Stimulated activated CD8-positive, alpha-beta memory T cell treated with anti-CD3 and anti-CD28 coated beads, Interleukin-7, amount 100 ng/mL, for 4 hours (primary cell): Measurements from ENCODE around the gene FYN.
"Not testable (repeated sequence)": the region's sequence is repeated elsewhere in the genome, so short reads cannot be mapped to it uniquely, and the experiment has no call there.

ENCODE experiments used
- DNase-seq, 2 donors: peaks; one replicate each; pipeline ENCODE4 v3.0.0-alpha.2; 2020; ENCODE audit warnings: low read depth in 2 of 2

The FYN gene

DNA sequence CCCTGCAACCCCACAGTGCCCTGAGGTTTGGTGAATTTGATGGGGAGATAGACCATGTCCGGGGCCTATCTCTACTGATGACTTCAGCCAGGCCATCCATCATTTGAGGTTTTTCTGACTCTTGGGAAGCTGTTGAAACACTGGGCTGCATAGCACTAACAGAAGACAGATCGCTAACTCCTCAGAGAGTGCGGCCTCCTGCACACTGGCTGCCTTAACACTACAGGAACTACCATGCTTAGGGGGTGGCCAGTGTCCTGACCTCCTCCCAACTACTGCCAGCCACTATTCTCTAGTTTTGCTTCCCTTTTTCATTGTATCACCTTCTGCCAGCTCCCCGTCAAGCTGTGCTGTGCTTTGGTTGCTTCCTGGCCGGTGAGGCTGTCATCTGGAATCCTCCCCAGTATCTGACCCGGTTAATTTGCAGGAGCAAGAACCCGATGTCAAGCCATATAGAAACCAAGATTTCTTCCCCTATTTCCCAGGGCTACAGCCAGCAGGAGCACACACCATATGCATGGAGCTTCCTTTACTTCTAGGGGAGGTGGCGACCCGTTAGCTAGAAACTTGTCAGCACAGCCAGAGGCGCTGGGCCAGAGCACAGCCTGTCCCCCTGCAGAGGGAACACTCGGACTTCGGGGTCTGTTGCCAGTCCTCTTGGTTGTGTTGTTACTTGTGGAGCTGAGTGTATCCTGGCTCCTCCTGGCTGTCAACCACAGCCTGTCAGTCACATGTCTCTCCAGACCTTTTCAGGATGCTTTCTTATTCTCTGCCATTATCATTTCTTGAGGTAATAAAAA, 210.3 kb downstream of the FYN start:
- no peak for DNase-seq

DNA sequence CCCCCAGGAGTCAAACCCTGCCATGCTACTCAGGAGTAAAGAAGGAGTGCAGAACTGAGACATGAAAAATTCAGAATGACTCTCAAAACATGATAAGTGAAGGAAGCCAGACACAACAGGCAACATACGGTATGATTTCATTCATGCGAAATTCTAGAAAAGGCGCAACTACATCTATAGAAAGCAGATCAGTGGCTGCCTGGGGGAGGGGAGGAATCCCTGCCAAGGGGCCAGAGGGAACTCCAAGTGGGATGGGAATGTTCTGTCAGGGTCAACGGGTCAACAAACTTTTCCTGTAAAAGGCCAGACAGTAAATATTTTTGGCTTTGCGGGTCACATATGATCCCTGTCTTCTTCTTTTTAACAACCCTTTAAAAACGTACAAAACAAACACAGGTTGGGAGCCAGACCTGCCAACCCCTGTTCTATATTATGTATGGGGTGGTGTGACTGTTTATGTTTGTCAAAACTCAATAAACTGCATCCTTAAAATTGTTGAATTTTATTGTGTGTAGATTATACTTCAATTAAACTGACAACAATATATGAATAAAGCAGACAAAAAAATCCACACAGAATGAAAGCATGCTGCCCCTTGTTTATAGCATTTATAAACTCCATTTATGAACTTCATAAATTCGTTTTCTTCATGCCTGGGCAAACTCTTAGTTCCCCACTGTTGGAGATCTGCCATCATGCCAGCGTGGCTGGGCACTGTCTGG, 211.0 kb downstream of the FYN start:
- no peak for DNase-seq

DNA sequence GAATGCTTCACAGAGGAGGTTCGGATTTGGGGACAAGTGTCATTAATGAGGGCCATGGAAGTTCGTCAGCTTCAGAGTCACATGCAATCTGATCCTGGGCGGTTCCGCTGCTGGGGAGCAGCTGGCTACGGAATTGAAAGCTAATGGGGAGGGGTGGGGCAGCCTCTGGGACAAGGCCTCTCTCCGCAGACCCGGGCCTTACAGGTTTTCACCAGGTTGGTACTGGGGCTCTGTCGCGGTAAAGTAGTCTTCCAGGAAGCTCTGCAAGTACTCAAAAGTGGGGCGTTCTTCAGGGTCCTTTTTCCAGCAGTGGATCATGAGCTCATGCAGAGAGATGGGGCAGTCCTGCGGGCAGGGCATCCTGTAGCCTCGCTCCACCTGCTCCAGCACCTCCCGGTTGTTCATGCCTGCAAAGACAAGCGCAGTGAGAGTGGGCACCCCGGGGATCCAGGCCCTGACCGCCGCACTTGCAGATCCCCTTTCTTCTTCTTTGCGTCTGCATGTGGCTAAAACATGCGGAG, 211.7 kb downstream of the FYN start:
- DNase-seq, result no peak

DNA sequence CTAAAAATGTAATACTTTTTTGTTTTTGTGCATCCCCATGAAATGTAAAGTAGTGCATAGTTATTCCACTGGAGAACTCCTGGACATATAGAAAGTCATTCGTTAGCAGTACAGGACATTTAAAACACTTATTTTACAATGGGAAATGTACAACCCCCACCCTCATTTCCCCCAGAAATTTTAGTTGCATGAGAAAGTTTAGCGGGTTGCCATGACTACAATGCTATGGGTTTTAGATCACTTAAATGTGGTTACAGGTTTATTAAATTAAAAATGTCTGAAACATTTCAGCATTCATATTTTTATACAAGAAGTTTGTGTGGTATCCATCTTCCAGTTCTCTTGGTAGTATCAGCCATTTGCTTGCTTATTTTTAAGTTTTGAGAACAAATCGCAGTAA, 212.7 kb downstream of the FYN start:
- DNase-seq, result no peak

DNA sequence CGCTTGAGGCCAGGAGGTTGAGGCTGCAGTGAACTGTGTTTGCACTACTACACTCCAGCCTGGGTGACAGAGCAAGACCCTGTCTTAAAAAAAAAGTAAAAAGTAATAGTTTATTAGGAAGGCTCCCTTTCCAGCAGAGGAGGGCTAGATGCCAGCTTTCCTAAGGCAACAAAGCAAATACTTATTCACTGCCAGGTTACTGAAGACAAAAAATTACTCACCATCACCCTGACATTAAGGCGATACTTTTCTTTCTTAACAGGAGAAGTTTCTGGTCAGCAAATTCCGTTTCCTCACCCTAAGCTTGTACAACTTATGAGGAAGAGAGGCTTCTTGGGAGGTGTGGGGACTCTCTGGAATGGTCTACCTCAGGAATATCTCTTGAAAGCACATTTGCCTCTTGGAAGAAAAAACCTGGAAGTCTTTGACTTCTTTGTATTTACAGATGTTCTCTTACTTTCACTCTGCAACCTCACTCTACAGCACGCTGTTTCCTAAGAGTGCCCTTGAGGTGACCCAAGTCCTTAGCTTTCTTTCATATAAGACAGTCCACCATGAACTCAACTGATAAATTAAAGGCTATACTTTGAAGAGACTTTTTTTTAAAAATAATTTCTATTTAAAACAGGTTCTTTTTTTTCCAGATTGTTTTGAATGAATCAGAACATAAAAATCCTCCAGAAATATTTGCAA, 214.6 kb downstream of the FYN start:
- no peak for DNase-seq

DNA sequence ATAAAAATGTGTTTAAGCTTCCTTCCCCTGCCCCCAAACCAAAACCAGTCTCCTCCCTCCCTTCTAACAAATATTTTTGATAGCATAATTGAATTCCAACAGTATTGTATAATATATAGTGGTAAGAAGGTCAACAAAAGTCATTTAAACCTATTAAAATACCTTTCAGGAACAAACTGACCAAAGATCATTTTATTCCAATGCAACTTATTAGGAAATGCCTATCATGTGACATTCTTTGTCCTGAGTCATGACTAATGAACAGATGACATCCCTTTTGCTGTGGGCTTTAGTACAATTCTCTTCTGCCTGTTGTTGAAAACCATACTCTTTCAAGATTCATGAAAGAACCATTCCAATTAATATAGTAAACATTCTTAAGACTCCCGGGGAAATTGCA, 216.1 kb downstream of the FYN start:
- DNase-seq, result no peak

DNA sequence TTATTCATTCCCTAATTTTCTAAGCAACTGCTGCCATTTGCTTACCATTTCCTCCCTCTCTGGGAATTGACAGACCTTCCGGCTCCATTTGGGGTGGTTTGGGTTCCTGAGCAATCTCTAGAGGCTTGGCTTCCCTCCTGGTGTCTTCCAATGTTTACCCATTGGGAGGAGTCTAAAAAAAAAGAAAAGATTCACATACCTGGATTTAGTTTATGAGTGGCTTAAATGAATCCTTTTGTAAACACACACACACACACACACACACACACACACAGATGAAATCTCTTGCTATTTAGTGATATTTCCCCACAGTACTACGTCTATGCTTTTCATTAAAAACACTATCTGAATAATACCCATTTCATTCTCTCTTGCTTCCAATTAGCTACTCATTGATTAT, 219.3 kb downstream of the FYN start:
- no peak for DNase-seq

DNA sequence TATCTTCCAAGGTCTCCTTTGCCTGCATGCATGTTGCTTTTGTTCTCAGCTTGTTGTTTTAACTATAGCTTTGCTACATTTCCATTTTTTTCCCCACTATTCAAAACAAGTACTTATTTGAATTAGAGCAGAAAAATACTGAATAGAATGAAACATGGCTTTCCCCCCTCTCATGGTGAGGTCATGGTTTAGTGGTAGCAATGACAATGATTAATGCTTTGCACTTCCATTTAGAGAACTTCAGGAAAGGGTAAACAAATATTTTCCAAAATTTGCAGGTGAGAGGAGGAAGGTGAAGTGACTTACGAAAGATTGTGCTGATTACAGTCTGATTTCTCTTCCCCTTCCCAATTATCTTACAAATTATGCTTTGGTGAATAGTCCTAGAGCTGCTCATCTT, 219.8 kb downstream of the FYN start:
- no peak for DNase-seq

DNA sequence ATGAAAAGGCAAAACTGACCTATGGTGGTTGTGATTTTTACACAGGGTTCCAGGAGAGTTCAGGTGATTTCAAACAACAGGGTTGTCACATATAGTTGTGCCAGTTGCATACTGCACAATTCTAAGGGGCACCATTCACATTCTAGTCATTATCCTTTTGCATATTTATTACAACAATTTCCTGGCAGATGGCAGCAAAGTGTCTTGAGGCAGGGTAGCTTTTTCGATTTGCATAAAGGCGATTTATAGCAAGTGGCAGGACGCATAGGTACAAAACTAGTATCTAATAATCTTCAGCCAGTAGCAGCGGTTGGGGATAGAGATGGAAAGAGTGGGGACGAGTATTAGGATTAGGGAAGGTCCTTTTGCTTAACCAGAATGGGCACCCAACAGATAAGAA, 221.1 kb downstream of the FYN start:
- DNase-seq, result no peak

DNA sequence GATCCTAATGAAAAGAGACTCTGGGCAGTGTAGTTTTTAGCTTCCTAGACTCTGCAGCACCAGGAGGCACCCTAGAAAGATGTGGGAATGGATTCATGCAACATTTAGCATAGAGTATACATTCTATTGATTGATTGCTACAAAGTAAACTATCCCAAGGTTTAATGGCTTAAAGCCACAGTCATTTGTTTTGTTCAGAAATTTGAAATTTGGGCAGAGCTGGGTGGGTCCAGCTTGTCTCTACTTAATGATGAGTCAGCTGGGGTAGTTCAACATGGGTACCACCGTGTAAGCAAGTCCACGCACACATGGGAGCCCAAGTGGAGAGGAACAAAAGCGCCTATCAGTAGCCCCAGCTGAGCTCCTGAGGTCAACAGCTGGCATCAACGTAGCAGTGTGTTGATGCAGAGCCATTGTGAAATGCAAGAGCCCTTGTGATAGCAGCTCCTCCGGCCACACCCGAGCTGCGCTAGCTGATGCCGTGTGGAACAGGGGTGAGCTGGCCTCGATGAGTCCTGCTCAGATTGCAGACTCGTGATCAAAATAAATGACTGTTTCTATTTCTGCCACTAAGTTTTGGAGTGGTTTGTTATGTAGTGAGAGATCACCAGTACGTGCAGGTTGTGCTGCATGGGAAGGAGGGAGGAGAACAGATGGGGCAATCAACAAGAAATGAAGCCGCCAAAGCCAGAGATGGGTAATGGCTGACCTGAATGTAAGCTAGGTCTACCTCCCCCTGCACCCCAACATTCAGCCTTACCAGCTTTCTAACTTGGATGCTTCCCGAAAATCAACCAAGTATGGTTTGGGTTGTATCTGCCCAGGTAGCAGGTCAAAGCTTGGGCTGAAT, 221.8 kb downstream of the FYN start:
- DNase-seq, result no peak

DNA sequence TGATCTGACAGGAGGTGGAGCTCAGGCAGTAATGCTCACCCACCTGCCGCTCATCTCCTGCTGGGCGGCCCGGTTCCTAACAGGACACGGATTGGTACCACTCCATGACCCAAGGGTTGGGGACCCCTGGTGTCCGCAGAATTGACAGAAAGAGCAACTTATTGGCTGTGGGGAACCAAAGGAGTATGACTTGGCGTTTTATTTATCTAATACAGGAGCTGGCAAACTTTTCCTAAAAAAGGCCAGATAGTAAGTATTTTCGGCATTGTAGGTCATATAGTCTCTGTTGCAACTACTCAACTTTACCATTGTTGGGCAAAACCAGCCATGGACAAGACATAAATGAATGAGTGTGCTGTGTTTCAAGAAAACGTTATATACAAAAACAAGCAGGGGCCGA, 223.2 kb downstream of the FYN start:
- no peak for DNase-seq

DNA sequence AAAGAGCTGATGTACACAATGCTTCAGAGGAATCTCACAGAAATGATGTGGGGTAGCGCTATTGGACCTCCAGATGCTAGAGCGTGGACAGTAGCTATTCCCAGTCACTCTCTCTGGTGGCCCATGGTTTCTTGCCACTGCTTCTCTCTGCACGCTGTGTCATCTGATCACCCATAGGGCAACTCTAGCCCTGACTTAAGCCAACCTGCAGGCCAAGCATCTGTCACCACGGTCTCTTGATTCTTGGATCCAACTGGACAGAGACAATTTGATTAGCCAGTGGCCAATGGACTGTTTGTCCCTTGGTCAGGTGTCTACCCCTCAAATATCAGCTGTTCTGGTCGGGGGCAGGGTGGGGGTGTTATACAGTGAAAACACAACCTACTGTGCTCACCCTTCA, 225.2 kb downstream of the FYN start:
- no peak for DNase-seq

DNA sequence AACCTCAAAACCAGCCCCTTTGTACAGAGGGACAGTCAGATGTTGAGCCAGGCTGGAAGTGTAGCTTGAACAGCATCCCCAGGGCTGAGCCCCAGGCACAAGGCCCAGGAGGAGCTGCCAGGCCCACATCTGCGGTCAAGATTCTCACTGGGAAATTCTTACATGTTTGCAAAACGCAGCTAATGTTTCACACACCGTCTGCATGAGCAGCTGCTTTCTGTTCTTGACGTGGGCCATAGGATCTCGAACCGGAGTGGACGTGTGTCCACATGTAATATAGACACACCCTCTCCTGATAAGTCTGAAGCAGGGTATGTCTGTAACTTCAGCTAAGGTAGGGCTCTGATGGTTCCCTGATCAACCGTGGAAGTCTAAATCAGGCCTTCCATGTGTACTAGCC, 226.3 kb downstream of the FYN start:
- no peak for DNase-seq

DNA sequence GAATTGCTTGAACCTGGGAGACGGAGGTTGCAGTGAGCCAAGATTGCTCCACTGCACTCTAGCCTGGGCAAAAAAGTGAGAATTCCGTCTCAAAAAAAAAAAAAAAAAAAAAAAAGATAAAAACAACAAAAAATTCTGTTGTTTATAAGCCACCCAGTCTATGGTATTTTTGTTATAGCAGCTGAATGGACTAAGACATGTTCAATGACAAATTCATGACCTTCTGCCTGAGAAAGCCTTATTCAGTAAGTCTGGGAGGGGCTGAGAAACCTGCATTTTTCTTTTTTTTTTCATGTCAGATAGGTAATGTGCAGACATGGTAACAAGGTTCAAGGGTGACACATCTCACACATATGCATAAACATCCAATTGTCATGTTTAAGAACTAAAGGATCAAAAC, 227.2 kb downstream of the FYN start:
- no peak for DNase-seq

DNA sequence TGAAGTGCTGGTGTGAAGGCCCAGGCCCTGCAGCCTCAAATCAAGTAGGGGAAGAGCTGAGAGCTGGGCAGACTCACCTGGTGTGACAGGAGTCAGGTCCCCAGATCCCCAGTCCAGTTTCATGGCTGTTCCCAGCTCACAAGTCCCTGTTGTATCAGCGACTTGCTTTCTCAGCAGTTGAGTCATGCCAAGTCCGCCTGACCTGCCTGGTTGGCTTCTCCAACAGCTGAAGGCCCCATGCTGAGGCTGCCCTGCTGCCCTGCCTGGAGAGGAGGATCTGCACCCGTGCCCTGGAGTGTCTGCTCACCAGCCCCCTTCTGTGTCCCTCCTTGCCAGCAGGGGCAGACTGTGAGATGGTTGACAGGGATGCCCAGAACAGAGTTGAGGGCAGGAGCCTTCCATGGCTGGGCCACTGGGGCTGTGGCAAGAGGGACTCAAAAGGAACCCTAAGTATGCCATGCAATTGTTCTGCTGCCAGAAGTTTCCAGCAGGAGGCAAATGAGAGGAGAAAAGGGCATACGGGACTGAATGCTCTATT, 228.3 kb downstream of the FYN start:
- no peak for DNase-seq

DNA sequence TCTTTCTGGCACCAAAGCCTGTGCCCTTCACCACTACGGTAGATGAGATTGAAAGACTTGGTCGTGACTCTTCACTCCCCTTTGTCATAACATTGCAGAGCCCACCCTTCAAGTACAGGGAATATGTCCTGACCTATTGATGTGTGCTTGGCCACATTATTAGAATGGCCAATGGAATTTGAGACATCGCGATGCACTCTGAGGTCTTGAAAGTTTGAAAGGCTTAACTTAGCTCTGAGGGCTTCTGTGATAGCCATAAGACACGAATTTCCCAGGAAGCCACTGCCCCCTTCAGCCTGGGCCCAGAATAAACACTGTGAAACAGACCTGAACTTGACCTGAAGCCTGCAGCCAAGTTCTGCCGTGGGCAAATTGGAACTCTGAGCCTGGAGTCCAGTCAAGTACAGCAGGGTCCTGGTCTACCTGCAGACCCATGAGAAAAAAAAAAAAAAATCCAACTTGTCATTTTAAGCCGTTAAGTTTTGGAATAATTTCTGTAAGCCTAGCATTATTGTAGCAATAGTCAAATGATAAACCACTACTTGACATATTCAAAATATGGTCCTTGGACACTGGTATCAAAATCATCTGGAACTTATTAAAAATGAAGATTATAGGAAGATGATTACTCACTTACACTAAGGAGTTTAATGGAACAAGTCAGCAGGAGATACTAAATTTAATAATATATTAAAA, 230.6 kb downstream of the FYN start:
- DNase-seq, result no peak

DNA sequence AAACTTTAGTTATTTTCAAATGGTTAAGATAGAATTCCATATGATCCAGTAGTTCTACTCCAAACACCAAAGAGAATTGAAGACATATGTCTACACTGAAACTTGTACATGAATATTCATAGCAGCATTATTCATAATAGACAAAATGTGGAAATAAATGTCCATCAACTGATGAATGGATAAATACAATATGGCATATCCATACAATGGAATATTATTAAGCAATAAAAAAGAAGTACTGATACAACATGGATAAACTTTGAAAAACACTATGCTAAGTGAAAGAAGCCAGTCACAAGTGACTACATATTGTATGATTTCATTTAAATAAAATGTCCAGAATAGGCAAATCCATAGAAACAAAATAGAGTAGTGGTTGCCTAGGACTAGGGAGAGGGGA, 234.0 kb downstream of the FYN start:
- no peak for DNase-seq

DNA sequence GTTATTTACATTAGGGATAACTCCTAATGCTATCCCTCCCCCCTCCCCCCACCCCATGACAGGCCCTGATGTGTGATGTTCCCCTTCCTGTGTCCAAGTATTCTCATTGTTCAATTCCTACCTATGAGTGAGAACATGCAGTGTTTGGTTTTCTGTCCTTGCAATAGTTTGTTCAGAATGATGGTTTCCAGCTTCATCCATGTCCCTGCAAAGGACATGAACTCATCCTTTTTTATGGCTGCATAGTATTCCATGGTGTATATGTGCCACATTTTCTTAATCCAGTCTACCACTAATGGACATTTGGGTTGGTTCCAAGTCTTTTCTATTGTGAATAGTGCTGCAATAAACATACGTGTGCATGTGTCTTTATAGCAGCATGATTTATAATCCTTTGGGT, 238.3 kb downstream of the FYN start:
- DNase-seq, result not testable (repeated sequence)

DNA sequence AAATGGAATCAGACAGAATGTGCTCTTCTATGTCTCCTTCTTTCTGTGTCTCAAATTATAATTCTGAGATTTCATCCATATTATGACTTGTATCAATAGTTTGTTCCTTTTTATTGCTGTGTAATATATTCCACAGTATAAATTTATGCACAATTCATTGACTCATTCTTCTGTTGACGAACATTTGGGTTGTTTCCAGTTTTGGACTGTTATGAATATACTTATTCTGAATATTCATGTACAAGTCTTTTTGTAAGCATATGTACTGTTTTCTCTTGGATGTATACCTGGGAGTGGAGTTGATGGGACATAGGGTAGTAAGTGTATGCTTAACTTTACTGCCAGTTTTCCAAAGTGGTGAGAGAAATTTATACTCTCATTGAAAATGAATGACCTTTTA, 239.4 kb downstream of the FYN start:
- no peak for DNase-seq

DNA sequence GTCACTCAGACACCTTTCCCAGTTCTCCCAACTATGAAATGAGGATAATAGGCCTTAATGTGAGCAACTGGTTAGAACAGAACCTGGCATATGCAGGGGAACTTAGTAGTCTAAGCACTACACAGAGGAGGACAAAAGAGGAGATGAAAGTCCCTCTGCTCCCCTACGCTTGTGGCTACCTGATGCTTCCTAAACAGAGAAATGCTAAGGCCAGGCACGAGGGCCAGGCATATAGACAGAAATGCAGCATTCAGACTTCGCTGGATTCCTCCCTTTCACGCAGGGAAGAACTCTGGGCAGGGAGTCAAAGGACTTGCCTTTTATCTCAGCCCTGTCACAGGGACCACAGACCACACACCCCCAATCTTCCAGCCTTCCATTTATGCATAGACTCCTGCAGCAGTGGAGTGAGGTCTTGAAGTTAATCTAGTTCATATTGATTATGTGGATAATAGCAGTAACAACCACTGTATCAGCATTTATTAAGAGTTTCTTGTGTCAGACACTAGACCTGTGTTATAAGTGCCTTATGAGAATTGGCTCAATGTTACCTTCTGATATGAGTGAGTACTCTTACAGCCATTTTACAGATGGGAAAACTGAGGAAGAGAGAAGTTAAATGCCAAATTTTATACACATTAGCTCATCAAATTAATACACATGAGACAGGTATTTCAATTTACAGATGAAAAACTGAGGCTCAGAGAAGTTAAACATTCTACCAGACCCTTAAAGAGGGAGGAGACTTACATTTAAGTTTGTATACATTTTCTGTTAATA, 240.6 kb downstream of the FYN start:
- no peak for DNase-seq
